RWPE2 (cell line): ENCODE data around the gene TNP2.

Experiments
- ATAC-seq: fragments of 200-7000 bp; cut with Tn5 transposase; 3 replicates; pipeline ENCODE4 v1.9.1; 2021; ENCODE audit warnings: low read depth
- DNase-seq: peaks from one replicate; pipeline ENCODE4 v3.0.0-alpha.2; 2020; ENCODE audit warnings: low spot score
- H3K27ac ChIP-seq: fragments of 450-650 bp; 2 replicates; pipeline ENCODE4 v1.5.1; 2017; ENCODE audit warnings: mild to moderate bottlenecking; ENCODE audit not compliant: poor library complexity, severe bottlenecking
- H3K27me3 ChIP-seq: fragments of 250-450 bp; sonication (Bioruptor Pico); 2 replicates; pipeline ENCODE4 v1.5.1; 2021; ENCODE audit warnings: mild to moderate bottlenecking, moderate library complexity; ENCODE audit not compliant: insufficient read depth, poor library complexity, severe bottlenecking
- H3K36me3 ChIP-seq: fragments of 250-450 bp; sonication (Bioruptor Pico); 2 replicates; pipeline ENCODE4 v1.5.1; 2020; ENCODE audit warnings: low read depth, mild to moderate bottlenecking, moderate library complexity
- H3K4me1 ChIP-seq: fragments of 250-450 bp; sonication (Bioruptor Pico); 2 replicates; pipeline ENCODE4 v1.5.1; 2021; ENCODE audit warnings: mild to moderate bottlenecking, moderate library complexity; ENCODE audit not compliant: insufficient read depth, poor library complexity, severe bottlenecking
- H3K4me3 ChIP-seq: fragments of 250-450 bp; sonication (Bioruptor Pico); 2 replicates; pipeline ENCODE4 v1.5.1; 2021; ENCODE audit warnings: mild to moderate bottlenecking, moderate library complexity; ENCODE audit not compliant: severe bottlenecking
- H3K9me3 ChIP-seq: fragments of 250-450 bp; sonication (Bioruptor Pico); 2 replicates; pipeline ENCODE4 v1.5.1; 2021; ENCODE audit warnings: mild to moderate bottlenecking, moderate library complexity; ENCODE audit not compliant: severe bottlenecking
- TF ChIP-seq, protein P1 (sequence below): fragments of 450-650 bp; IDR thresholded peaks from one replicate; pipeline ENCODE4 v1.5.1; 2017; ENCODE audit warnings: mild to moderate bottlenecking, moderate library complexity; ENCODE audit not compliant: poor library complexity, severe bottlenecking

TNP2 gene

DNA sequence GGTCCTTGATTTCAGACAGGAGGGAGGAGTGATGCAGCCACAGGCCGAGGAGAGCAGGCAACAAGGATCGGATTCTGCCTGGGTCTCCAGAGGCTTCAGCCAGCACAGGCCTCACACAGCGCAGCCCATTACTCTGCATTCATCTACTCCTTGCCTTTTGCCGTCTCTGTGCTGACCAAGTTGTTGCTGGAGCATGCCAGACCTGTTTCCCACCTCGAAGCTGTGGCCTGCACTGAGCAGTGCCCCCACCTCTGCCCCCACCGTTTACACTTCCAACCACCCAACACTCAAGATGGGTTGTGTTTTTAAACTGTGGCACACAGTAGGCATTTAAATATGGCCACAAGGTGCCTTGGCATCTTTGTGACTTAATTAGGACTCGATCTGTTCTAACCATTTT is 5.8 kb upstream of the TNP2 start:
- no peak overlapping the region for H3K27ac ChIP-seq
- H3K36me3 ChIP-seq = no peaks in the 10 kb centered on the region
- no peaks in the 10 kb centered on the region for H3K27me3 ChIP-seq
- TF ChIP-seq, protein P1, sequence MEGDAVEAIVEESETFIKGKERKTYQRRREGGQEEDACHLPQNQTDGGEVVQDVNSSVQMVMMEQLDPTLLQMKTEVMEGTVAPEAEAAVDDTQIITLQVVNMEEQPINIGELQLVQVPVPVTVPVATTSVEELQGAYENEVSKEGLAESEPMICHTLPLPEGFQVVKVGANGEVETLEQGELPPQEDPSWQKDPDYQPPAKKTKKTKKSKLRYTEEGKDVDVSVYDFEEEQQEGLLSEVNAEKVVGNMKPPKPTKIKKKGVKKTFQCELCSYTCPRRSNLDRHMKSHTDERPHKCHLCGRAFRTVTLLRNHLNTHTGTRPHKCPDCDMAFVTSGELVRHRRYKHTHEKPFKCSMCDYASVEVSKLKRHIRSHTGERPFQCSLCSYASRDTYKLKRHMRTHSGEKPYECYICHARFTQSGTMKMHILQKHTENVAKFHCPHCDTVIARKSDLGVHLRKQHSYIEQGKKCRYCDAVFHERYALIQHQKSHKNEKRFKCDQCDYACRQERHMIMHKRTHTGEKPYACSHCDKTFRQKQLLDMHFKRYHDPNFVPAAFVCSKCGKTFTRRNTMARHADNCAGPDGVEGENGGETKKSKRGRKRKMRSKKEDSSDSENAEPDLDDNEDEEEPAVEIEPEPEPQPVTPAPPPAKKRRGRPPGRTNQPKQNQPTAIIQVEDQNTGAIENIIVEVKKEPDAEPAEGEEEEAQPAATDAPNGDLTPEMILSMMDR = no peak
- H3K9me3 ChIP-seq = no peaks in the 10 kb centered on the region
- ATAC-seq = no peak
- DNase-seq = no peak
- H3K4me3 ChIP-seq = no peak overlapping the region
- H3K4me1 ChIP-seq = peaks cover 3% of the 10 kb centered on the region

DNA sequence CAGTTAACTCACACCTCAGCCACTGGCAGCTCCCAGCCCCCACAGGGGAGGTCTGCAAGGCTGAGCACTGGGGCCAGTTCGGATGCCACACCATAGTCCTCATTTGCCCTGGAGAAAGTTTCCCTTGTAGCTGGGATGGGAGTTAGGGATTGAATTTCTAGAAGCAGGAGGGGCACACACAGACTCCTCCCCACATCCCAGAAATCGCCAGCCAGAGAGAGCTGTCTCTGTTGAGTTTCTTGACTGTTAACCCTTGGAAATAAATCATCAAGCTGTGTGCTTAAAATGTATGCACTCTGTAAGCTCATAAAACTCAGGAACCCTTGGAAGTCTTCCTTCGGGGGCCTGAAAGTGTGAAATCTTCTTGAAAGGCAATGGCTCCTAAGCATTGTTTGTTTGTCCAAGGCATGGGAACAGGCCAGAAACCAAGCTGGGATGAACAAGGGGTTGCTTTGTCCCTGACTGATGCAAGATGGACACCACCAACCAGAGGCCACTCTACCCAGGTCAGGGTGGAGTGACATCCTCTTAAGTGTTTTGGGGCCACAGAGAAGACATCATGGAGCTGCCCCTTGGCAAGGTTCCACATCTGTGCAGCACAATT is 4.7 kb upstream of the TNP2 start:
- ATAC-seq (no peak), DNase-seq (no peak)
- Histone ChIP-seq H3K4me1 (peaks cover 3% of the 10 kb centered on the region), H3K9me3 (no peaks in the 10 kb centered on the region), H3K27ac (no peak overlapping the region), H3K4me3 (no peak overlapping the region), H3K27me3 (no peaks in the 10 kb centered on the region), H3K36me3 (no peaks in the 10 kb centered on the region)
- TF ChIP-seq, protein P1 = no peak

DNA sequence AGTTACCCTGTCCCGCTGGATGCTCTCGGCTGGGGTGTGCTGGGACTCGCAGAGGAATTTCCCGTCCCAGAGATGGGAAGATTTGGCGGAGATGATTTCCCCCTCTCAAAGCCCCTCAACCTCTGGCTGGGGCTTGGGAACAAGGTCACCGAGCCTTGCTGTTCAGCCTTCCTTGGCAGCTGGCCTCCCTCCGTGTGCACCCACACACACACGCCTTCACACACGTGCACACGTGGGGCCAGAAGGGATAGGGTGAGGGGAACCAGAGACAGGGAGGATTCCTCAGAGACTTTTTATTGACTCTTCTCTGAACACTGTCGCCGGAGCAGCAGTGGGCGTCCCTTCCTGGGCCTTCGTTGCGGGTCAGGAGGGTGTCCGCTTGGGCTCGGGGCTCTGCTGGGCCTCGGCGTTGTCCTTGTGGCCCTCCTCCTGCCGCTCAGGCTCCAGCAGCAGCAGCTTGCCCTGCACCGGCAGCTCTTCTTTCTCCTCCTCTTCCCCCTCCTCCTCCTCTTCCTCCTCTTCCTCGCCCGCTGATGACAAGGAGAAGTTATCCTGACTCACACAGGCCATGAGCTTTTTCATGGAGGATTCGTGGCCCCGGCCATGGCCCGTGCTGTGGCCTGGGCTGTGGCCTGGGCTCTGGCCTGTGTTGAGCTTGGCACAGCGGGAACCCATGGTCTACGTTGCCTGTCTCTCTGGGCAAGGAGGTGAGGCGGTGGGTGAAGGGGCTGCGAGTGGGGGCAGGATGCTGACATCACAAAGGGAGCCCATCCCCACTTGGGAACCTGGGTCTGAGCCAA is 4.0 kb upstream of the TNP2 start, which contains the start of gene PRM3:
PRM3 (minus strand) TSS at position 709 of the 800 bp plus-strand sequence; CDS start at position 675, 34 bp downstream.
- Histone ChIP-seq H3K4me3 (no peak within 1 kb of the TSS), H3K36me3 (no peaks in the 10 kb centered on the region), H3K27me3 (no peaks in the 10 kb centered on the region), H3K9me3 (no peaks in the 10 kb centered on the region), H3K4me1 (peaks cover 3% of the 10 kb centered on the region), H3K27ac (no peak within 1 kb of the TSS)
- DNase-seq (no peak), ATAC-seq (no peak)
- TF ChIP-seq, protein P1 = no peak

DNA sequence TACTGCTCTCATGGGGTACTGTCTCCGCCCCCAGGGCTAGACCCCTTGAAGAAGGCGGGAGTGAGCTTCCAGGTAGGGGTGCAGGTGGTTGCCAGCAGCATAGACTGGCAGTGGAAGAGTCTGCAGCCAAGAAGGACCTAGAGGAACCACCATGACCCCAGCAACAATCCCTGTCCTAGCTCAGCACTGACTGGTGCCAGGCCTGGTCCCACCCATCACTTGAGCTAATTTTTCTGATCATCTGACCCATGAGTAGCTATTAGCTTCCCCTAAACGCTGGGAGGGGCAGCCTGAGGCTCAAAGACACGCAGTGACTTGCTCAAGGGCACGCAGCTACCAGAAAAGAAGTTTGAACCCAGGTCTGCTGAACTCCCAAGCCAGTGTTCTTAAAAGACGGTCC is 3.4 kb upstream of the TNP2 start:
- Histone ChIP-seq H3K4me3 (no peak overlapping the region), H3K27me3 (no peaks in the 10 kb centered on the region), H3K27ac (no peak overlapping the region), H3K4me1 (peaks cover 3% of the 10 kb centered on the region), H3K9me3 (no peaks in the 10 kb centered on the region), H3K36me3 (no peaks in the 10 kb centered on the region)
- peak; percentile 35; the same call in 1 of the 3 replicates for ATAC-seq
- TF ChIP-seq, protein P1 = no peak
- DNase-seq = no peak

DNA sequence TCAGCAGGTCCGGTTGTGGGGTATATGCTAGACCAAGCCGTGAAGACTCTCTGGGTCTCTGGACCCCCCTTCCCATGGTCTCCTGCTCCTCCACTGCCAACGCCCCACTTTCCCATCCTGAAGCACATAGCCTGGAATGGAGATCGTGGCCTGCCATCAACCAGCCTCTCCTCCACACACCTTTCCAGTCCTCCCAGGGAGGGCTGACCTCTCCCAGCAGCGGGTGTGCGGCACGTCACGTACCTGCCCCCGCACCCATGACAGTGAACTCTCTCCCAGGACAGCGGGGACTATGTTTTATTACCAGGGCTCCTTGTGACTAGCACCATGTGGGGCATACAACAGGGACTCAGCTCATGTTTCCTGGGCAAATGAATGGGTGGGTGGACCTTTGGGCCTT is 2.5 kb upstream of the TNP2 start:
- H3K4me1 ChIP-seq = peaks cover 3% of the 10 kb centered on the region
- ATAC-seq = no peak

More for the DNA sequence above, 2.5 kb upstream of the TNP2 start:
- H3K9me3 ChIP-seq = no peaks in the 10 kb centered on the region
- no peak overlapping the region for H3K27ac ChIP-seq
- H3K36me3 ChIP-seq = no peaks in the 10 kb centered on the region
- no peaks in the 10 kb centered on the region for H3K27me3 ChIP-seq
- no peak for DNase-seq
- H3K4me3 ChIP-seq = no peak overlapping the region
- TF ChIP-seq, protein P1 = no peak
